Peyer's patch (tissue), 4 donors: ENCODE data around the gene GPR62.

Experiments used
- POLR2A ChIP-seq, 2 donors: fragments of 450-650 bp; IDR thresholded peaks; one replicate each; pipeline ENCODE4 v1.5.1; 2017; ENCODE audit warnings: antibody characterized with exemption in 2 of 2, mild to moderate bottlenecking in 2 of 2, moderate library complexity in 2 of 2
- TF ChIP-seq, protein P1 (sequence below), 6 experiments: fragments of 450-650 bp in 4 of 6; fragments of 200-600 bp in 2 of 6; sonication (generic) in 1 of 6; IDR thresholded peaks; one replicate each; pipeline ENCODE4 v1.5.1; 2017 to 2019; ENCODE audit warnings: antibody characterized with exemption in 6 of 6, mild to moderate bottlenecking in 3 of 6, moderate library complexity in 1 of 6

GRCh38 chr3:51974277-51974962 lies 19.2 kb downstream of the GPR62 start:
- TF ChIP-seq, protein P1, sequence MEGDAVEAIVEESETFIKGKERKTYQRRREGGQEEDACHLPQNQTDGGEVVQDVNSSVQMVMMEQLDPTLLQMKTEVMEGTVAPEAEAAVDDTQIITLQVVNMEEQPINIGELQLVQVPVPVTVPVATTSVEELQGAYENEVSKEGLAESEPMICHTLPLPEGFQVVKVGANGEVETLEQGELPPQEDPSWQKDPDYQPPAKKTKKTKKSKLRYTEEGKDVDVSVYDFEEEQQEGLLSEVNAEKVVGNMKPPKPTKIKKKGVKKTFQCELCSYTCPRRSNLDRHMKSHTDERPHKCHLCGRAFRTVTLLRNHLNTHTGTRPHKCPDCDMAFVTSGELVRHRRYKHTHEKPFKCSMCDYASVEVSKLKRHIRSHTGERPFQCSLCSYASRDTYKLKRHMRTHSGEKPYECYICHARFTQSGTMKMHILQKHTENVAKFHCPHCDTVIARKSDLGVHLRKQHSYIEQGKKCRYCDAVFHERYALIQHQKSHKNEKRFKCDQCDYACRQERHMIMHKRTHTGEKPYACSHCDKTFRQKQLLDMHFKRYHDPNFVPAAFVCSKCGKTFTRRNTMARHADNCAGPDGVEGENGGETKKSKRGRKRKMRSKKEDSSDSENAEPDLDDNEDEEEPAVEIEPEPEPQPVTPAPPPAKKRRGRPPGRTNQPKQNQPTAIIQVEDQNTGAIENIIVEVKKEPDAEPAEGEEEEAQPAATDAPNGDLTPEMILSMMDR (IDR thresholded peaks at IDR 0.05): no peak
- no peak for TF ChIP-seq POLR2A (IDR thresholded peaks at IDR 0.05)
